Activated T-cell treated with anti-CD3 and anti-CD28 coated beads for 4 hours (primary cell): ENCODE measurements around the gene C1orf53.

Experiments
- DNase-seq: peaks from one replicate; pipeline ENCODE4 v3.0.0-alpha.2; 2020

Gene C1orf53

DNA sequence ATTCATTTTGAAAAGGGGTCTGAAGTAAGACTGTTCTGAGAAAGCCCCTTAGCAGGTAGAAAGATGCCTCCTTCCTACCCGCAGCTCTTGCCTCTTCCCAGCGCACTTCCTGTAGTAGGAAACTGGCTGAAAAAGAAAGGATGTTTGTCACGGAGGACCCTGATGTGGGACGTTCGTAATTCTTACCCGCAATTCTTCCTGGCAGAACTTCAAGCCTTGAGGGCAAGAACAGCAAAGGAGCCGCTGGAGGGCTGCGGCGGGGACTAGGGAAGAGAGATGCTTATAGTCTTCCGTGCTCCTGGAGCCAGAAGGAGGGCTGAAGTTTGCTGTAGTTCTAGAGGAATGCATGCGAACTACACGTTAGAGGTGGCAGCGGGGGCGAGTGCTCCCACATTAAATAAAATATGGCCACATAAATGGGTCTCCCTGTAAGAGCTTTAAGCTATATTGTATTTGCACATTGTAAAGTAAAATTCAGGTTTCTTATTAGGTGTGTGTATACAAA, 6.3 kb downstream of the C1orf53 start:
- no peak for DNase-seq

DNA sequence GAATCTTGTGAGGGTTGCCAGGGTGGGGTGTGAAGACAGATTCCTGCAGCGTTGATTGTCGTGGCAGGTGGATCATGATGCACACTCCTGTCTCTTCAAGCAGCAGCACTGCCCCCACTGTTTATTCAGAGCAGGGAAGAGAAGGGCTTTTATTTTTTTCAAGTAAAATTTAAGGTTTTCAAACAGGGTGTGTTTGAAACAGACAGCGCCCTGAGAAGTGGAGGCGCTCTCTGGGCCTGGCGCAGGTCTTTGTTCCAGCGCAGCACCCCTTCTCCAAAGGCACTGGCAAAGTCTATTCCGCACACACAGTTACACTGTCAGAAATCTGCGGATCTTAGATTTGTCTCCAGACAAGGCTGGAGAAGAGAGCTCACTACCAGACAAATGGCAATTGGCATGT, 7.0 kb downstream of the C1orf53 start:
- DNase-seq = no peak

DNA sequence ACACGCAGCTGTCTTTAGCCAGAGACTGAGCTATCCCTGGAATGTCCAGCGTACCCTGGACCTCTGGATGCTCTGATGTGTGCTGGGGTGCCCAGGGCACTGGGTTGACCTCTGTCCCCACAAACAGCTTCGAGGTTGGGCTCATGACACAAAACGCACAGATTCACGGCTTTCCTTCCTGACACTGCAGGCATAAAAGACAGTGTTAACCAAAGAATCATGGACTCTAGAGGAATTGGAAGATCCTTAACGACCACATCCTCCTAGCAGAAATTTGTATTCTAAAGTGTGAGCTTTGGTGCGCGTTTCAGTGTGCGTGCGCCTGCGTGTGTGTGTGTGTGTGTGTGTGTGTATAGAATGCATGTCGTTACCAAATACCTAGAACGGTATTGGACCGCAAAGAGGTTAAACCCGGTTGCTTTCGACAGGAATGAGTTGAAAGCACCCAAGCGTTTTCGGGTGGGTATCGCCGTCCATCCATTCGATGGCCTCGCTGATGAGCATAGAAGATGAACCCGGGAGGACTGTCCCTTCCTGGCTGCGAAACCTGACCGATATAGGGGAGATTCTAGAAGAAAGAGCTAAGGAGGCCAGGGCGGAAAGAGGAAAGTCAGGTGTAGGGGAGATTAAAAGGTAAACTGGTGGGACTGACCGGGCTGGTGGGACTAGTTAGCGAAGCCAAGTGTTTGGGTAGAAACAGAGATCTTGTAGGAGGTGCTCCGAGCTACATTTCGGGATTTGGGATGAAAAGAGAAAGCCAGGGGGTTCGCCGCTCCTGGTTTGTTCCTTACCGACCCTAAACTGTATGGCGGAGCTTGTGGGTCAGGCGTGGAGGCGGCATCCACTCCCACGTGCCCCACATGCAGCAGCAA, 7.9 kb downstream of the C1orf53 start:
- no peak for DNase-seq

- no peak for DNase-seq
Observed at GRCh38 chr1:197911111-197911856, 8.9 kb downstream of the C1orf53 start.

DNA sequence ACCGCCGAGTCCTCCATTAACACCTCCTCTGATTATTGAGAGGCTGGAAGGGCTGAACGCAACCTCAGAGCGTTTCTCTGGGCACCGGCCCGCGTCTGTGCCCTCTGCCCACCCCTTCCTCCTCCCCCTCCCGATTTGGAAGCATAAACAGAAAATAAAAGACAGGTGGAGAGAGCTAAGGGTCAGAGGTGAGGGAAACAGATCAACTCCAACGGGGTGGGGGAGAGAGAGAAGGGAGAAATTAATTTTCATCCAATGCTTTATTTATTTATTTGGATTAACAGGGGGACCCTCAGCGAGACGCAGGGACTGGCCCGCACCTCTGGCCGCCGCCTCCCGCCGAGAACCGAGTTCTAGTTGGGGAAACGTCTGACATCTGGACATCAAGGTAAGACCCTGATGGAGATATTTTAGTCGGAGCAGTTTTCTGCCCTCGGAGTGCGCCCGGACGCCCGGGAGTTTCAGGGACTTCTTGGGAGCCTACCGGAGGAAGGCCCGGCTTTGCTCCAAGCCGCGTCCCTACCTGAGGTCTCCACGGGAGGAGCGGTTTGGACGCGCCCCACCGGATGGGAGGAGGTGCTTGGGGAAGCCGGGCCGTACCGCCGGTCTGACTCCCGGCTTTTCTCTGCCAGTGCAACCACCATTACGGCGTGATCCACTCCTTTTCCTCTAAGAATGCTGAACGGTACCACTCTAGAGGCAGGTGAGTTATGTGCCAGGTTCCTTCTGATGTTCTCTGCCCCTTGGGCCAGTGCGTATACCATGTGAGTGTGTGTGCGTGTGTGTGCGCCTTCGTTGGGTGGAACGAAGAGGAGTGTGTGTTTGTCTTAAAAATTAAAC, 9.6 kb downstream of the C1orf53 start:
- DNase-seq = no peak

DNA sequence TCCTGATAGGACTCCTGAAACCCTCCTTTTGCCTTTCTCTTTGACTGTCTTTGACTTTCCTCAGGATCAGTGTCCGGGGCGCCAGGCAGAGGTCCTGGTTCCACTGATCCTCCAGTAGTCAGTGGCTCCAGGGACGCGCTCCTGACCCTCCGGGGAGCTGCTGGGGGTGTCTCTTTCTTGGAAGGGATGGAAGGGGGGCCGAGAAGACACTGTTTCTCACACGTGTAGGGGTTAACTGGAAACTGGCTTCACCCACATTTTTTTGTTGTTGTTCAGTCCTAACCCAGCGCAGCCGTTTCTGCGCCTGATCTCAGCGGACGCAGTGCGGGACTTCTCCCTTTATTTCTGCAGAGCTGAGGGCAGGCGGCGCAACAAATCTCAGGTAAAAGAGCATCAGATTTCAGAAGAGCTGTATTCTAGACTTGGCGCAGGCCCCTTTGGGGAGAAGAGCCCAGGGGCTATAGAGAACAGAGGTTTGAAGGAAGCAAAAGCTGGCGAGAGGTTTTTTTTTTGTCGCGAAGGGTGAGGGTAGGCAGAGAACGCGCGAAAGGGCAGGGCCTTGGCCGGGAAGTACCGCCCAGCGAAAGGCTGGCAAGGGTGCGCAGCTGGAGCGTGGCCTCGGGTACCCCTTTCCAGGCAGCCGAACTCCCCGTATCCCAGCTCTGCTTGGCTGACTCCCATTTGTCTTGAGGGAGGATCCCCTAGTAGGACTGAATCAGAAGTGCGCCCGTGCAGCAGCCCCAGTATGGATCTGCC, 10.5 kb downstream of the C1orf53 start:
- no peak for DNase-seq

DNA sequence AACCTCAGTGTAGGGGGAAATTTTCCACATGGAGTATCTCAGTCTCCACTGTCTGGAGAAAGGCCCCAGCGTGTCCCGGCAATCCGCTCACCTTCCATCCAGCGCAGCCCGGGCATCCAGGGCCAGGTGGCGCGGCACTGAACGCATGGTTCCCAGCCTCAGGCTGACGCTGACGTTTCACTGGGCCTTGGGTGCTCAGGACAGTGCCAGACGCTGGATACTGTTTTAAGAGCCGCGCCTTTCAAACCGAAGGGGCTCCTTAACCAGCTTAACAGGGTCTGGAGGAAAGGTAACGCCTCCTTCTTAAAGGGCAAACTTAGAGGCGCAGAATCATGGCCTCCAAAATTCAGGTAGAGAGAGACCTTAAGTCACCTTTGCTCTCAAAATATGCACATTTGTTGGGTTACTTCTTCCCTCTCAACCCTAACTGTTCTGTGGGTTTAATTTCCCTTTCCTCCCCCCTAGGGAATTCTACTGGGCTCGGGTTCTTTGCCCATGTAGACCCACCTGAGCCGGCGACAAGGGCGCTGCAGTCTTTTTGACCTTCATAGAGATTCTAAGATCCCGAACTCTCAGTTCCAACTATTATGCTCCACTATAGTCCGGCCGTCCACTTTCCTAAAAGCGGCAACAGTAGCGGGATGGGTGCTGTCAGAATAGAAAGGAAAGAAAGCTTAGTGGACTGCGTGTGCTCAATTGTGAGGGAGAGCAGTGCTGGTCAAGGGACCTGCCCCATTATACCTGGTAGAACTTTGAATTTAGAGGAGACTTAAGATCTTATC, 11.3 kb downstream of the C1orf53 start:
- DNase-seq = no peak

- DNase-seq = no peak
Observed at GRCh38 chr1:197914510-197914909, 12.1 kb downstream of the C1orf53 start.

DNA sequence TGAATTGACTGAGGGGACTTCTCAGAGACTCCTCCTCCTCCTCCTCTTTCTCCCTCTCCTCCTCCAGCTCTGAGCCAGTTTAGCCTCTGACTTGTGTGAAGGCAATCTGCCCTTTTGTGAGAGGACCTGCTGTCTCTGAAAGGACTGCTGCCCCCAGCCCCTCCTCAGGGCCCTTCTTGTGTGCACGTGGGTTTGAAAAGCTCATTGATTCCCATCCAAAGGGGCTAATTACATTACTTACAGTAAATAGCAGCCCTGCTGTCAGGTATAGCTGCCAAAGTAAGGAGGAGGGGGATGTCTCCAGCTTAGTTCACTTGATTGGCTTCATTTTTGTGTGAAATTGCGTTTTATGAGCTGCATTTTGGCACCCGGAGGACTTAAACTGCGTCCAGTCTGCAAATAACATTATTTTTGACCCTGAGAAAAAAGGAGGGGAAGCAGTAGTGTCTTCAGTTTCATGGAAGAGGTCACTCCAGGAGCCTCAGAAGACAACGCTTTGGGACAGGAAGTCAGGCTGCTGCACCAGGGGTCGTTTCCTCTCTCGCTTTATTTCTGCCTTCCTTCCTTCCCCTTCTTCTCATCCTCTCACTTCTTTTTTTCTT, 12.9 kb downstream of the C1orf53 start:
- DNase-seq = no peak

DNA sequence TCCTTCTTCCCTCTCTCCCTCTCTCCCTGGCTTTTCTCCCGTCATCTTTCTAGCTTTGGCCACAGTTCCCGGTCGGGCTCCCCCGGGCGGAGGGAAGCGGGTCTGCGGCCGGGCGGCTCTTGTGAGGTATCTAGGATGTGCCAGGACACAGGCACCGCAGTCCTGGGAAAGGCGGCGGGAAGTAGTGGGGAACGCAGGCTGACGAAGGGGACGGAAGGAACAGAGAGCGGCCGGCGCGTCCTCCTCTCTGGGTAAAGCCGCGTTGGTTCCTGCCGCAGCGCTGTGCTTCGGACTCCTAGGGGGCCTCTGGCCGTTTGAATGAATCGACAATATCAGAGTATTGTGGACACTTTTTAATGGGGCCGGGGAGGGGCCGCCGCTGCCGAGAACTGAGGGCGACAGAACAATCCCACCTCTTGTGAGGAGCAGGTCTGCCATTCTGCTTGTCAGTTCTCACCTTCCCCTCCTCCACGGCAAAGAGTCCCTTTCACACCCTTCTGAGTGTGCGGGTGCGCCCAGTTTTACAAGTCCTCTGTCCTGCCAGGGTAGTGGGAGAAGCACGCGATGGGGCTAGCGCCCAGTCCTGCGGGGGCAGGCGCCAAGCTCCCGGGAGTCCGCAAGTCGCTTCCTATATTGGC, 13.6 kb downstream of the C1orf53 start:
- DNase-seq = no peak

- no peak for DNase-seq
Observed at GRCh38 chr1:197916500-197916983, 14.1 kb downstream of the C1orf53 start.

DNA sequence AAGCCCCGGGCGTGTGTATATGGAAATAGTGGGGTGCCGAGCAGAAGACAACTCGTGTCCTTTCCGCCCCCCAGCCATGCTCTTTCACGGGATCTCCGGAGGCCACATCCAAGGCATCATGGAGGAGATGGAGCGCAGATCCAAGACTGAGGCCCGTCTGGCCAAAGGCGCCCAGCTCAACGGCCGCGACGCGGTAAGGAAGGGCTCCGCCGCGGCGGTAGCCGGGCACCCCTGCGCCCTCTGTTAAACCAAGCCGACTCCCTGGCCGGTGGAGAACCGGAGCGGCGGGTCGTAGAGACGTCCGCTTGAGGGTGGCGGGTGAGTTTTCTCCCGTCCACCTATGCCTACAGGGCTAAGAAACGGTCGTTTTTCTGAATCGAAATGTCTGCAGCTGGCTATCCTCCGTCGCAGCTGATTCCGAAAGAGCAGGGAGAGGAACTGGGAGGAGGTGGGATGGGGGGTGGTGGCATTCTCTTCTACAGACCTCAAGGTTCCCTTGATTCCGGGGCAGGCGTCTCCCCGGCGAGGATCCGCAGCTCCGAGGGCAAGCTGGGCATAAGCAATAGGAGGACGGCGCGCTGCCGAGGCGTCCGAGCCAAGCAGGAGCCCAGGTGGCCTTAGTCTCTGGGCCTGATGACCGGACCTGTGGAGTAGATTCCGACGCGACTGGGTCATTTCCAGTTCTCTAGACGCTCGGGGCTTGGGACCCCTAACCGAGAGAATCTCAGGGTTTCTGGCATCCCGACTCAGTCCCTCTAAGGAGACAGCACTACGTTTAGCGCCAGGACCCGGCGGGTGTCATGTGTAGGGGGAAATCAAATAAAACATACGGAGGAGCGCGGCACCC, 15.6 kb downstream of the C1orf53 start:
- DNase-seq = no peak

- no peak for DNase-seq
Observed at GRCh38 chr1:197918807-197919345, 16.4 kb downstream of the C1orf53 start.

- DNase-seq = no peak
Observed at GRCh38 chr1:197919346-197920066, 17.1 kb downstream of the C1orf53 start.

DNA sequence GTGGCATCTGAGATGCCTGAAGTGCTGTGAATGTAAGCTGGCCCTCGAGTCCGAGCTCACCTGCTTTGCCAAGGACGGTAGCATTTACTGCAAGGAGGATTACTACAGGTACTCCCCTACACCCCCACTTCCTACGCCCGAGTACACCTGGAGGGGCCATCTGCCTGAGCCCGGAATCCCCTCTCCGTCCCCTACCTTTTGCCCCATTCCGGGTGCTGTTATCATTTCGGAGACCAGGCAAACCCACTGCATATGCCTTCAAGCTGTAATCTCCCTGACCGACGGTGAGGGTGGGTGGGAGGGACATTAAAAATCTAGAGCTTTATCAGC, 17.6 kb downstream of the C1orf53 start:
- no peak for DNase-seq

GRCh38 chr1:197920414-197921117, 18.1 kb downstream of the C1orf53 start:
- DNase-seq = no peak

- DNase-seq = no peak
Observed at GRCh38 chr1:197921235-197922069, 19.0 kb downstream of the C1orf53 start.
